SKM-1 (cell line): Measurements from ENCODE around the gene MTREX.

Experiments
- DNase-seq: peaks from one replicate; lab custom pipeline; 2025; ENCODE audit not compliant: unreplicated experiment; lab: John Stamatoyannopoulos, UW

Gene MTREX

DNA sequence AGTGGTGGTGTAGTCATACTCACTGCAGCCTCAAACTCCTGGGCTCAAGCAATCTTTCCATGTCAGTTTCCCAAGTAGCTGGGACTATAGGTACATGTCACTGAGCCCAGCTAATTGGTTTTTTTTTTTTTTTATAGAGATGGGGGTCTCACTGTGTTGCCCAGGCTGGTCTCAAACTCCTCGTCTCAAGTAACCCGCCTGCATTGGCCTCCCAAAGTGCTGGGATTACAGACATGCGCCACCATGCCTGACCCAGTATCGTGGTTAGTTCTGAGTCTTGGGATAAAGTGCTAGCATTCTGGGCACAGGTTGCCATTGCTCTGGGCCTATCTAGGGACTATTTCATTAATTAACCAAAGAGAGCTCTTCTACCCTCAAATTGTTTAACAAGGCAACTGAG is 118.7 kb downstream of the MTREX start:
- no peak for DNase-seq

GRCh38 chr5:55427157-55427556 is 119.4 kb downstream of the MTREX start:
- DNase-seq, result no peak

DNA sequence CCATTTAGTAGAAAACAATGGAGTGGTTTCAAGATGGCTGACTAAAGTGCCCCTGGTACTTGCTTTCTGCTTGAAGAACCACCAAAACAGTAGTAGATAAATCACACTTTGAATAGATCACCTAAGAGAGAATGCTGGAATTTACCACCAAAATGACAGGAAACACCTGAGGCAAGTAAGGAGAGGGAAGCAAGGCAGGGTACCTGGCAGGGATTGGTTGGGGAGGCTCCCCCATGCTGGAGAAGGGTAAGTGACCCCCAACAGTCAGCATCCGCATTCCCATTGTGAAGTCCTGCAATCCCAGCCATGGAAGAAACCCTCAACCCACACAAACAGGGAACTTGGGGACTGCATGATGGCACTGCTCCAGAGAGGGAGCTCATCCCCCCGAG is 121.4 kb downstream of the MTREX start:
- DNase-seq, result no peak

- DNase-seq, result no peak
These were observed 121.9 kb downstream of the MTREX start for GRCh38 chr5:55429613-55430253.

DNA sequence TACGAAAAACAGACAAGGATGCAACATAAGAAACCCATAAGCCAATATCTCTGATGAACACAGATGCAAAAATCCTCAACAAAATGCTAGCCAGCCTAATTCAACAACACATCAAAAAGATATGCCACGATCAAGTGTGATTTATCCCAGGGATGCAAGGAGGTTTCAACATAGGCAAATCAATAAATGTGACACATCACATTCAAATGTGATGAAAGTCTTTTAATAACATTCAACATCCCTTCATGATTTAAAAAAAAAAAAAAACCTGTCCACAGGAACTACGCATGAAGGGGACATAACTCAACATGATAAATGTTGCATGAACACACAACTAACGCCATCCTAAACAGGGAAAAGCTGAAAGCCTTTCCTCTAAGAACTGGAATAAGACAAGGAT is 124.8 kb downstream of the MTREX start:
- no peak for DNase-seq

- no peak for DNase-seq
These were observed 129.7 kb downstream of the MTREX start for GRCh38 chr5:55437452-55437851.

DNA sequence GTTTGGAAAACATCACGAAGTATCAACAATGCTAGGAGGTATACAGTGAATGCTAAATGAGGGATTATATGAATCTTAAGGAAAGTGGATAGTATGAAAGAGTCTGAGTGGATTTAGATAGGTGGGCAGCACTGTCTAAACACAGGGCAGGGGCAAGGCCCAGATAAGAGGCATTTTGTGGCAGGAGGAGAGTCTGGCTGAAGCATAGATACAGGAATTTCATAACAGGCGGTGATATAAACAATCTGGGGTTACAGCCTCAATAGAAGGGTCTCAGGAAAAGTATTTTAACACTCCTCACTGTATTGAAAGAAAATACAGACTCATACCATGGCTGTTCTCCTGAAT is 130.0 kb downstream of the MTREX start:
- no peak for DNase-seq

GRCh38 chr5:55438998-55439397 is 131.2 kb downstream of the MTREX start:
- DNase-seq, result no peak

GRCh38 chr5:55440188-55440646 is 132.4 kb downstream of the MTREX start:
- DNase-seq, result no peak

GRCh38 chr5:55441107-55441771 is 133.4 kb downstream of the MTREX start:
- no peak for DNase-seq

GRCh38 chr5:55441954-55442353 is 134.2 kb downstream of the MTREX start:
- no peak for DNase-seq

DNA sequence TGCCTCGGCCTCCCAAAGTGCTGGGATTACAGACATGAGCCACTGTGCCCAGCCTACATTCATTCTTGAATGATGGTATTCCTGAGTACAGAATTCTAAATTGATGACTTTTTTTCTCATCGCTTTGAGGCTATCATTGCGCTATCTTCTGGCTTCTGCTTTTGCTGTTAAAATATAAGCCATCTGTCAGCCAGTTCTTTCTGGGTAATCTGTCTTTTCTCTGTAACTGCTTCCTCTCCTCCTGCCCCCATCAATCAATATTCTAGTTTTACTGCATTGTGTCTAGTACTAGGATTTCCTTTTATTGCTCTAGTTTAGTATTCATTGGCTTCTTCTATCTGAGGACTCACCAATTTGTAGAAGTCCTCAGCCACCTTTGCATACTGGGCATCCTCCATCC is 138.0 kb downstream of the MTREX start:
- no peak for DNase-seq

GRCh38 chr5:55446640-55447351 is 139.0 kb downstream of the MTREX start:
- DNase-seq, result no peak

DNA sequence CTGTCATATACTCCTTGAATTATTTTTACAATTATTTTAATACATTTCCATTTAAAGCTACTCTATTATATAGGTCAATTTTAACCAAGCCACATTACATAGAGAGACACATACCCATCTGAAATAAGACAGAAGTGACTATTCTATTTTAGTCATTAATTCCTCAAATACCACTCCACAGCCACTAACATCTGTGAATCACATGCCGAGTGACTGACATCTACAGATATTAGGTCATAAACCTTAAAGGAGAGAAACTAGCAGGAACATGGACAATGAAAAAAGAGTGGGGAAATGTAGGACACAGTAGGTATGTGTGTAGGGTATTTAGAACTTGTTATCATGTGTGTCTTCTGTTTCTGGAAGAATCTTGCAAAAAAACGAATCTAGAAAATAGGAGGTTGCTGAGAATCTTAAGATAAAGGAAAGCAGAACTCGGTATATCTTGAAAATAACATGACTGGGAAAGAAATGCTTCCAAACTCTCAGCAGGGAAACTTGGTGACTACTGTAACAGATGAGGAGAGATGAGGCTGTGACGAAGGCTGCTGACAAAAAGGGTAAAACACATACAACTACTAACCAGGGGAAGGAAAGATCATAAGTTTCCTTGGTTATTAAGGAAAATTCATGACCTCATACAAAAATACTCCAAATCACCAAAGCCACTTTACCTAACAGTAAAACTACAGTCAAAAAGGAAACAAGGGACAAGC is 142.4 kb downstream of the MTREX start:
- DNase-seq, result no peak

DNA sequence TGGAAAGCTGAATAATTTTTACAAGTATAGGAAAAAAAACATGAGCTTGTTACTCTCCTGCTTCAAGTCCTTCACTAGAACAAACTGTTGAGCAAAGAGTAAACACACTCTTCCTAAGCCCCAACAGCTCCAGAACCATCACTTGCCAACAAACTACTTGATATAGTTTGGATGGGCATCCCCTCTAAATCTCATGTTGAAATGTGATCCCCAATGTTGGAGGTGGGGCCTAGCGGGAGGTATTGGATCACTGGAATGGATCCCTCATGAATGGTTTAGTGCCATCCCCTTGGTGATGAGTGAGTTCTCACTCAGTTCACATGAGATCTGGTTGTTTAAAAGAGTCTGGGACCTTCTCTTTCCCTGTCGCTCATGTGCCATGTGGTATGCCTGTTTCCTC is 144.2 kb downstream of the MTREX start:
- DNase-seq, result no peak

GRCh38 chr5:55453211-55453610 is 145.4 kb downstream of the MTREX start:
- no peak for DNase-seq

- no peak for DNase-seq
These were observed 146.5 kb downstream of the MTREX start for GRCh38 chr5:55454282-55454681.

DNA sequence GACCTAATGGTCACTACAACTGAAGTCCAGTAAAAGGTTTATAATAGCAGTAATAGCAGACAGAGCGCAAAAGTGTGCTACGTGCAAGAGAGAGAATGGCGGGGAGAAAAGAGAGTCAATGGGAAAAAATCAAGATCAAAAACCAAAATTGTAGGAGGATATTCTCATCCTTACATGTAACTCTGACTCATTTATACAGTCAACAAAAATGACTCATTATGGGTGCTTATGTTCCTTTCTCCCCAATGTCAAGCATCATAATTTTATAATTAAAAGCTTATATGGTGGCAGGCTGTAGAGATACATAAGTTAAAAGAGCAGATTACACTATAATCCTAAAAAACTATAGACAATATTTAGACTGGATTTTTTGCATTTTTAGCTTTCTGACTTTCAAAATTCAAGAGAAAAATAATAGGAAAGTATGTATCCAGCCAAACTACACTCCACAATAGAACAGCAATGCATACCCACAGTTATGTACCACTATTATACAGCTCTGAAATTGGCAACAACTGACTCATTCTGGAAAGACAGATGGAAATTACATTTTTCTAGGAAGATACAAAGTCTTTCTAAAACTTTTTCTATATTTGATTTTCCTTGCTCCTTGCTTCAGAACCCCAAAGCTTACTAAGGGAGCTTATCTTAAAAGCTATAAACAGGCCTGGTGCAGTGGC is 148.6 kb downstream of the MTREX start:
- no peak for DNase-seq

- DNase-seq, result no peak
These were observed 151.8 kb downstream of the MTREX start for GRCh38 chr5:55459572-55459971.

GRCh38 chr5:55463613-55464012 is 155.8 kb downstream of the MTREX start:
- DNase-seq, result no peak

GRCh38 chr5:55467862-55468551 is 160.2 kb downstream of the MTREX start:
- no peak for DNase-seq
